ENCODE data around the gene FOXN3.

GRCh38 chr14:89315493-89316470 is 101.3 kb downstream of the FOXN3 start:
- TF ChIP-seq, protein P1, sequence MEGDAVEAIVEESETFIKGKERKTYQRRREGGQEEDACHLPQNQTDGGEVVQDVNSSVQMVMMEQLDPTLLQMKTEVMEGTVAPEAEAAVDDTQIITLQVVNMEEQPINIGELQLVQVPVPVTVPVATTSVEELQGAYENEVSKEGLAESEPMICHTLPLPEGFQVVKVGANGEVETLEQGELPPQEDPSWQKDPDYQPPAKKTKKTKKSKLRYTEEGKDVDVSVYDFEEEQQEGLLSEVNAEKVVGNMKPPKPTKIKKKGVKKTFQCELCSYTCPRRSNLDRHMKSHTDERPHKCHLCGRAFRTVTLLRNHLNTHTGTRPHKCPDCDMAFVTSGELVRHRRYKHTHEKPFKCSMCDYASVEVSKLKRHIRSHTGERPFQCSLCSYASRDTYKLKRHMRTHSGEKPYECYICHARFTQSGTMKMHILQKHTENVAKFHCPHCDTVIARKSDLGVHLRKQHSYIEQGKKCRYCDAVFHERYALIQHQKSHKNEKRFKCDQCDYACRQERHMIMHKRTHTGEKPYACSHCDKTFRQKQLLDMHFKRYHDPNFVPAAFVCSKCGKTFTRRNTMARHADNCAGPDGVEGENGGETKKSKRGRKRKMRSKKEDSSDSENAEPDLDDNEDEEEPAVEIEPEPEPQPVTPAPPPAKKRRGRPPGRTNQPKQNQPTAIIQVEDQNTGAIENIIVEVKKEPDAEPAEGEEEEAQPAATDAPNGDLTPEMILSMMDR (IDR thresholded peaks at IDR 0.05; ENCODE audit: low read depth, low read length) = no peak
- TF ChIP-seq EZH2phosphoT487 (IDR thresholded peaks at IDR 0.05; ENCODE audit: low read depth) = no peak

Data from OCI-LY3 (cell line).